Fibroblast of skin of left quadriceps (primary cell): Measurements from ENCODE around the gene RSRC1.
A peak's percentile ranks its signal among the peaks of the same experiment; 100 is the strongest.

Experiments used
- DNase-seq, 2 experiments: peaks; one replicate each; pipeline ENCODE4 v3.0.0-alpha.2; 2013; ENCODE audit warnings: low read depth in 2 of 2

RSRC1 gene

DNA sequence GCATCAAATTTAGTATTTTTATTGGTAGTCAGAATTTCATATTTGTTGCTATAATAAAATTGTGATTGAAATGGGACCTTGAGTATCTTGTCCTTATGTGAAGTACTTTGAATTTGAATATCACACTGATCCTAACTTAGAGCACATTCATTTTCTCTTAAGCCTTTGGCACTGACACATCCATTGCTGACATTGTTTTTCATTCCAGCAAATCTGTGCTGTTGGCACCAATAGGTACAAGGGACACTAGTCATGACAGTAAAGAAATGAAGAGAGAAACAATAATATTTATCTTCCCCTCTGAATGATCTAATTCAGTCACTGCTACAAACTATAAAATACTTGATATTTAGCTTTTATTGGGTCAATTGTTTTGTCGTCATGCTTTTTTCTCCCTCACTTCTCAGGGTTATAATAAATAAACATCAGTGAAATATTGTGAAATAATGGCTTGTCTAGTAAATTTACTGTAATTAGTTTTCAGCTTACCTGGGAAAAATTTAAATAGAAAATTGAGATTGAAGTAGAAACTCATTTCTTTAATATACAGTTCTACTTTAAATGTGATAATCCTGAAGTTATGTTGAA, 294.3 kb downstream of the RSRC1 start:
- no peak for DNase-seq

DNA sequence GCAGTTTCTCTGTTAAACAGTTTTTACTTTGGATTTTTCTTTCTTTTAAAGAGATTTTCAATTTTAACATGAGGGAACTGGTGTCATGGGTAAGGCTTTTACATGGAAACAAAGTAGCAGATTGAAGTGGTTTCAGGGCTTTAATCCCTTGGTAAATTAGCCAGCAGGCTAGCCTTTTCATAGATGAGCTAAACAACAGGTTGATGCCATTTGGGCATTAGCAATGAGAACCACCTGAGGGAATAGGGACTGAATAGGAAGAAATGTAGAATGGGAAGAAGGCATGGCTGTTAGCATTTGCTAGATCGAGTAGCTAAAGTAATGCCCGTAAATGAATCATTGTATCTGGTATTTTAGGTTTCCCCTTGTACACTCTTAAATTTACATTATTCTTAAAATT, 295.6 kb downstream of the RSRC1 start:
- no peak for DNase-seq

DNA sequence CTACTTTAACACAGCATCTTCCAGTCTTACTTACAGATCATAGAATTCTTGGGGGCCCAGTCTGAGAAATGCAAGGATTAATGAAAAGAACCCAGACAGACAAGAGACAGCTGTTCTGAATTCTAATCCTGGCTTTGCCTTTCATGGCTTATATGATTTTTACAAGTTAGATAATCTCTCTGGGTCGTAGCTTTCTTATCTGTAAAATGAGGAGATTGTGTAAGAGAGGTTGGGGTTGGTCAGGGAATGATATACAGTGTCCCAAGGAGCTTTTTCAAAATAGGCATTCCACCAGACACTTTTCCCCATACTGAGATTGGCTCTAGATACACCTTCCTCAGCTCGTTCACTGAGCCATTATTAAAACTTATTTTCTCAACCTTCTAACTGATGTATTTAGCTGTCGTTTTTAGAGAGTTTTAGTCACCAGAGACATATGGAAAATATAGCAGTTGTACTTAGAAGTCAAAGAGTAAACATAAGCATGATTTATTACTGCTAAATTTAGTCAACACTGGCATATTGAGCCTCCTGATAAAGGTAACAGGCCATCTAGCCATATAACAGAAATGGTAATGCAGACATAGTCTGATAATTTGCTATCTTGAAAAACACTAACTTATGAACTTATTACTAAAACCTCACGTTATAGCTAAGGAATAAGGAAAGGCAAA, 298.1 kb downstream of the RSRC1 start:
- no peak for DNase-seq

DNA sequence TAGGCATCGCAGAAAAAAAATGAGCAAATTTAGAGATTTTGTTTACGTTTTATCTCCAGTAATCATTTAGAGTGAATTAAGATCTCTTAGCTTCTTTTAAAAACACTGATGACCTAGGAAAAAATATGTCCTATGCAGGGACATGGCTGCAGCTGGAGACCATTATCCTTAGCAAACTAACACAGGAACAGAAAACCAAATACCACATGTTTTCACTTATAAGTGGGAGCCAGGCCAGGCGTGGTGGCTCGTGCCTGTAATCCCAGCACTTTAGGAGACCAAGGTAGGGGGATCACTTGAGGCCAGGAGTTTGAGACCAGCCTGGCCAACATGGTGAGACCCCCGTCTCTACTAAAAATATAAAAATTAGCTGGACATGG, 298.6 kb downstream of the RSRC1 start:
- DNase-seq: peak in 1 of 2 experiments; percentile 15

DNA sequence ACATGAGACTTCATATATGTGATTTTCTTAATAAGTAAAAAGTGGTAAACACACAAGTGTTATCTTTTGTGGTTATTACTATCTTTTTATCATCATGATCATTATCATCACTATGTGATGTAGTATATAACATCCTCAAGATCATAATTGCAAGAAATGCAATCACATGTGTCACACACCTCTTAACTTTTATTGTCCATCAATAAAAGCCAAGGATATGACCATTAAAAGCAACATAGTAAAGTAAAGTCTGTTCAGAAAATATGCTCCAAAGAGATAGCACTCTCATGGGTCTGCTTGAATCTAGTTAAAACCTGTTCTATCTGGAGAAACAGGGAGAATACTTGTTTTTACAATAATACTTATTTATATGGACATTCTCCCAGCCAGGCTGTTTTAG, 308.1 kb downstream of the RSRC1 start:
- no peak for DNase-seq

DNA sequence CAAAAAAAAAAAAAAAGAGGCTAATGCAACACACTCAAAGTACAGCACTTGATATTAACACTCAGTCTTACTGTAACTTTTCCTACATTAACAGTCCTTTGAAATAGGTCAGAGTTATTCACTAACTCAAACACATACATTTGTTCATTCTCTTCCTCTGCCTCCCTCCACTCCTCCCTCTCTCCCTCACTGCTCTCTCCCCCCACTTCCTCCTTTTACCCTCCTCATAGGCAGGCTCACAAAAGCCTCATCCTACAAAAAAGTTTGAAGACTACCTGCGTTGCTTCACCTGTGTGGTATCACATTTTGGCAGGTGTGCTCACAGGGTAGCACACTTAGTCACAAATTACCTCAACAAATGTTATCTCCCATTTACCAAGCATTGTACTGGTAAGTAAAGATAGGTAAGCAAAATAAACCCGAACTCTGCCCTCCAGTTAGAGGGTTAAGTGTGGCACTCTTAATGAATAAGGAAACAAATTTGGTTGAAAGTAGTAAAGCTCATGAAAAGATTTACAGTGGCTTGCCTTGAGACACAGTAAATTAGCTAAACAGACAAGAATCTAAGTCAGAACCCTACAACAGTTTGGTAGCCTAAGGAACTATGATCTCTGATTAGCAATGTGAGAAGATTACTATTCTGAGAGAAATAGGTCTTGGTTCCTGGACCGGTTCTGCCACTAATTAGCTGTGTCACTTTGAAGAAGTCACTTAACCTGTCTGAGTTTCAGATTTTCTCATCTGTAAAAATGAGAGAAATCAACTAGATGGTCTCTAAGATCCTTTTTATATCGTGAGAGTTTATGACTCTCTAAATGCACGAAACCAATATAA, 310.1 kb downstream of the RSRC1 start:
- no peak for DNase-seq

DNA sequence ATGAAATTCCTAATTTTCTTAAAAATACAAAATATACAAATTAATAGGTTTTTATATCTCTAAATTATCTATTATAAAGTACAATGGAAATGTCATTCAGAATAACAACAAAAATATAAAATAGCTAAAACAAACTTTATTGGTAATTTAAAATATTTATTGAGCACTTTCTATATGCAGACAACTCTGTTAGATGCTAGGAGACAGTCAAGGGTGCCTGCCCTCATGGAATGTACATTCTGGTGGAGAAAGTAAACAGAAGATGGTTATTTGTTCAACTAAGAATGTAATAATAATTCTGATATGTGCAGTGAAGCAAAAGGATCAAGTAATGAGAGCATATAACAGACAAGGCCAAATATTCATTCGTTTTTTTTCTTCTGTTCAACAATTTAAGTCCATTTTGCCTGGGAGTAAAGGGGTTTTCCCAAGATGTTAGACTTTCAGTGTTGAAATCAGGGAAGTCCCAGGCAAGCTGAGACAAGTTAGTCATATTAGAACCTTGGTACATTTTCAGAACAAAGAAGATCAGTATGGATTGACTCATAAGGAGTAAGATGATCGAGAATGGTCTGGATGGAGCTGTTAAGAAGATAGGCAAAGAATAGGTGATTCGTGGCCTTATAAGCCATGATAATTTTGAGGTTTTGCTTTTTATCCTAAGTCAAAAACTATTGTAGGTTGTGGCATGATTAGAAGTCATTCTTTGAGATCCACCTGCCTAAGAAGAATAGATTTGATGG, 310.9 kb downstream of the RSRC1 start:
- no peak for DNase-seq

DNA sequence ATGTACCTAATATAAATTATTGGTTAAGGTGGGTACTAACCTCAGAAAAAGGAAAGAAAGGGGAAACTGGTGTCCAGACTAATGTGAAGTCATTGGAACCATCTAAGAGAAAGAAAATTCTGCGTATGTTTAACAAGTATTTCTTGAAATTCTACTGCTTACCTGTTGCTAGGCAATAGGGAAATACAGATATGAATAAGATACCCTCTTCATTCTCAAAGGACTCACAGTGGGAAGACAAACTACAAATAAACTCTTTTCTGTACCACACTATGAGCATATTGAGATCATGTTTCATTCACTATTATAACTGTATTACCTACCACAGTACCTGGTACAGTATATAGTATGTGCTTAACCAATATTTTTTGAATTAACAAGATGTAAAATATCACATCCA, 320.6 kb downstream of the RSRC1 start:
- no peak for DNase-seq

DNA sequence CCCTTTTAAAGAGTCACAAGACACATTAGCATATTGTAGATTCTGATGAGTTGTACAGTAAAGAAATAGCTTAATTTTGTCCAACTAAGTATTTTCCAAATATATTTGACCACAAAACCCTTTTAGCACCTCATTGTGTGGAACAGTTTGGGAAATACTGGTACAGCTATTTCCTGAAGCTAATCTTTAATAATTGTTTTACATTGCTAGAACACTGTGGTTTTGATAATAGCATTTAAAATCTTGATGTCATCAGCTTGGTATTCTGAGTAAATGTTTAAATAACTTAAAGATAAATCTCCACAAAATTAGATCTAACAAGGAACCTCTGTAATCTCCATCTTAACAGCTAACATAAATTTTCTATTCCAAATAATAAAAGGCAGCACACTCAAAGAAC, 321.1 kb downstream of the RSRC1 start:
- peak in 1 of 2 experiments; percentile 24 for DNase-seq

DNA sequence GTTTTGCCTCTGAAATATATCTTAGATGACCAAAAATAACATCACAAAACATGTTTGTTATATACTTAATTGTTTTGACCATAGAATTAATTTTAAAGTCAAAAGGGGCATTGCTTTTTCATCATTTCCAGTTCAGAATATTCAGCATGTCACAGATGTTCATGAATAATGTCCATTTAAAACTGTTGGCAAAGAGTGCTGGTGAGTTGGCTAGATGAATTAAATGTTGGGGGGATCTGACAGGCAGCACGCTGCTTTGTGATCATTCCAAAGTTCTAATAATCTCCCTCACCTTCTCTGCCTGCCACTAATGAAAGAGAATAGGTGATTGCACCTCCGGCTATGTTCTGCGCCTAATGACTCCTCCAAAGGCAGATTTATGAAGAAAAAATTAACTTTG, 321.9 kb downstream of the RSRC1 start:
- no peak for DNase-seq

DNA sequence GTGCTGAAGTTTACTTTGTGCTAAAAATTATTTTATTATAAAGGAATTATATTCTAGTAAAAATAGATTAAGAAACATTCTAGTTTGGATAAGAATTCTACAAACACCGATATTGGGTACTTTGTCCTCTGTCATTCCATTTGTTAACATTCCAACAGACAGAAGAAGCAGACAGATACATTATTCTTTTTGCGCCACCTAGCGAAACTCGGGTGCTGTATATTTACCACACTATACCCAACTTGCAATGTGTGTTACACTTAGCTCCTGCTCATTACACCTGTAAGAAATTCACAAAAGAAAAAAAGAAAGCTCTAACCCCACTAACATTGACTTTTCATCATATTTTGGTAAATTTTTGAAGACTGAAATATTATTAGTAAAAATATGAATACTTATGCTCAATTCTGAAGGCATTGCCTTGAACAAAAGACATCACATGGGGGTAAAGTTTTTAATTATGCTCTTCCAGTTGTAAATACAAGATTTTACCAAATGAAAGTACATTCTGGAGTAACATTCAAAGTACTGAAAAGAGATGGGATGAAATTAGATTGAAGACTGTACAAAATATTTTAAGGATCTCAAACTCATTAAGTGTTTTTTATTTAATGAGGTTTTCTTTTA, 324.6 kb downstream of the RSRC1 start:
- DNase-seq: peak; percentile 47 to 53

DNA sequence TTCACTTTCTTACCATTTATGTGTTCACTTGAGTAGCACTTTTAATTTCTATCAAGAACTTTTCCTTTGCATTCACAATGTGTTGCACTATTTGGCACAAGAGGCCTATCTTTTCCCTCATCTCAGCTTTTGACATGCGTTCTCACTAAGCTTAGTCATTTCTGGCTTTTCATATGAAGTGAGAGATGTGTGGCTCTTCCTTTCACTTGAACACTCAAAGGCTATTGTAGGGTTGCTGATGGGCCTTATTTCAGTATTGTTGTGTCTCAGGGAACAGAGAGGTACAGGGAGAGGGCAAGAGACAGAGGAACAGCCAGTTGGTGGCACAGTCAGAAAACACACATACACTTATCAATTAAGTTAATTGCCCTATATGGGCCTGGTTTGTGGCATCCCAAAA, 333.7 kb downstream of the RSRC1 start:
- no peak for DNase-seq

DNA sequence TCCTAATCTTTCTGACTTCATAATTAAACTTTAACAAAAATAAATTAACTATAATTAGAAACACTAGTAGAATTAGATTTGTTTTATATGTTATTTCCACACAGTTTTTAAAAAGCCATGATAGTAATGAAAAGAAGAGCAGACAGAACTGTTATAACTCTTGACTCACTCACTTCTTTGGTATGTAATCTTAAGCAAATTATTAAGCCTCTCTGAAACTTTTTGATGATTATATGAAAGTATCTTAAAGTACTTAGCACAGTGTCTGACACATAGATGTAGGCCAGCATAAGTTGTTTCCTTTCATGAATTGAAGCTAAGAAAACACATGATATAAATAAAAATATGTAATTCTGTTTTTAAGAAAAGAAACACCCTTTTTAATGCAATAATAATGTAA, 337.5 kb downstream of the RSRC1 start:
- DNase-seq: no peak

DNA sequence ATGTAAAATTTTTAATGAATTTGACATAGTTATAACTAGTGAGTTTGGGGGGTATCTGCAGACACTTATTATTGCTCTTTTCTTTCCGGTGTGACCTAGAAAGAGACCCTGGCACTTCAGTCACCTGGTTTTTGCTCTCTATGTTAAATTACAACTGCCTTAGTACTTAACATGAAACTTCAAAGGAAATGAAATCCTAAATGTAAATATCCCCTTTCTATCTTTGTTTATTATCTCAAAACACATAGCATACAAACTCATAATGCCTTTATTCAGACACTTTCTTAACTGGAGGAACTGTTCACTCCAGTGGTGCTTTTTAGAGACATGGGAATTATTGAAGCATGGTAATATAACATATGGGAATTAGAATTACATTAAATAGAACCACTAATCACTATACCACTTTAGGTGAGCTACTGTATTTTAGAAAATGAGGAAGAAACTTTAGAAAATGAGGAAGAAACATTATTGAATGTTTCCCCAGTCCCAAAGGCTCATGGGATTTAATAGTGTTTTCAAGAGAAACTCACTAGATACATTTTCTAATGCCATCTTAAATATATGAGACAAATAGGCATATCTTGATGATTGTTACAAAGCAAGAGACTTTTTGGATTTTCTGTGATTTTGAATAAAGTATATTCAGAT, 341.6 kb downstream of the RSRC1 start:
- DNase-seq: no peak

DNA sequence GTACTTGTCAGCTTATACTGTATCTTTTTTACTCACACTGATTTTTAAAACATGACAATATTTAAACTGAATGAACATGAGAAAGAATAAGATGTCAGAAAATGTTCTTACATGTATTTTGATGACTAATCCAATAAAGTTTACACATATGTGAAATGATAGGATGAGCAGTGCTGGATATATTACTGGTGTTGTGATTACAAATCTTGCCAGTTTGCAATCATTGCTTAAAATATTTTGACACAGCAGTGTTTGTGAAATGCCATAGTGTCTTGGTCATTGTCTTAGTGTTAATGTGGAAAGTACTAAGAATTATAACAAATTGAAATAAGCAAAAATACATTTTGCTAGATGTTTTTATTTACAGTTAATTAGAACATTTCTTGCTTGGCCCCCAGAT, 342.4 kb downstream of the RSRC1 start:
- DNase-seq: no peak

DNA sequence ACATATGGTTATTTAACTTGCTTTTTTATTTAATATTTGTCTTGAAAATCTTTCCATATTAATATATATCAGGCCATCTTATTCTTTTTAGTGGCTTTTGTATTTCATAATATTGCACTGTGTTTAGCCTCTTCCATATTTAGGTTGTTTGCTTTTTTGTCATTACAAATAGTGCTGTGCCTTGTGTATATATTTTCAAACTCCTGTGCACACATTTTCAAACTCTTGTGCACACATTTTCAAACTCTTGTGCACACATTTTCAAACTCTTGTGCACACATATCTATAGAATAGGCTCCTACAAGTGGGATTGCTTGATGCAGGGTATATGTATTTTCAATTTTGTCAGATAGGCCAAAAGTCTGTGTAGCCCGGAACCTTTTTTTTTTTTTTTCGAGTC, 343.1 kb downstream of the RSRC1 start:
- DNase-seq: no peak

DNA sequence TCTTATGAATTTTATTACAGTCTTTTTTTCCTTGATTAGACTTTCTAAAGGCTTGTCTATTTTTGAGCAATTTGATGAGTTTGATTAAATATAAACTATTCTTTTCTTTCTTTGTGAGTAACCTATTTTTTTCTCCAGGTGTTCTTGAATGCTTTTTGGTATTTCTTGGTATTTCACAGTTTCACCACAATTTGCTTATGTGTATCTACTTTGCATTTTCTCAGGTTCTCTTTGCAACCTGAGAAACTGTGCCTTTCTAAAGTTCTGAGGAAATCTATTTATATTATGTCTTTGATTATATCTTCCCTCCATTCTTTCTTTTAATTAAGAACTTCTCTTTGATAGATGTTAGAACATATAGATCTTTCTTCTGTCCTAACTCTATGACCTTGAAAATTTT, 344.0 kb downstream of the RSRC1 start:
- no peak for DNase-seq

DNA sequence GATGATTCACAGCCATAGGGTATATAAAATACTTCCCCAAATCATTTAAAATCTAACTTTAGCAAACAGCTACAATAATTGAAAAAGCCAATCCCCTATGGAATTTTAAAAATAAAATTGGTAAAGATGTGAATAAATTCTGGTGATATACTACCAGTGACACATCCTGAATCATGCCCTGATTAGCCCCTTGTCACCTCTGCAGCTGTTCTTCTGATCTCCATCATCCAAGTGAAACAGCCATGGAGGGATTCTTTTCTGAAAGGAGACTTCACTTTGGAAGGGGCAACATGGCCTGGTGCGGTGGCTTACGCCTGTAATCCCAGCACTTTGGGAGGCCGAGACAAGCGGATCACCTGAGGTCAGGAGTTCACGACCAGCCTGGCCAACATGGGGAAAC, 345.5 kb downstream of the RSRC1 start:
- DNase-seq: no peak

DNA sequence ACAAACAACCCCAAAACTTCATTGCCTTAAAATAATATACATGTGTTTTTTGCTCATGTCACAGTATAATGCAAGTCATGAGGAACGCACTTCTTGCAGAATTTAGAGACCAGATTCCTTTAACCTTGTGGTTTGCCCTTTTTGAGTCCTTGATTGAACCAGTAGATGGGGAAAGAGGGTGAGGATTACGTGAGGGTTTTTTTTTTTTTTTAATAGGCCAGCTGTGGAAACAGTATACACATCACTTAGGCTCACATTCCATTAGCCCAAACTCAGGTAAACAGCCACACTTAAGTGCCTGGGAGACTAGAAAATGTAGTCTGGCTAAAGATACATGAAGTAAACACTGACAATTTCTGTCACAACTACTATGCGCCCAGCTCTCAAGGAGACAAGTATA, 346.2 kb downstream of the RSRC1 start:
- no peak for DNase-seq

DNA sequence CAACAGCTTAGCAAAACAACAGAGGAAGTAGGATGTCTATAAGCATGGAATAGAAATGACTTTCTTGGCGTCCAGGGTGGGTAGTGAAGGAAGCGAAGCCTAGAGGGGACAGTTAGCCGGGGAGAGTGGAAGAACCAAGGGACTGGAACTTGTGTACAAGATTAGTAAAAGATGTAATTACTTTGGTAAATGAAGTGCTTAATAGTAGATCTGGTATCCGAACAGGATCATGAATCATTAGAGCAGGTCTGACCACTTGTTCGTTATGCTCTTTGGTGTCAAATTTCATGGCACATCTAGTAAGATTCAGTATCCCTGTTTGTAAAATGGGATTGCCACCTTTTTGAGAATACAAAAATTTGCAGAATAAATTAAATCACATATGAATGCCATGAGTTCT, 348.6 kb downstream of the RSRC1 start:
- DNase-seq: no peak

DNA sequence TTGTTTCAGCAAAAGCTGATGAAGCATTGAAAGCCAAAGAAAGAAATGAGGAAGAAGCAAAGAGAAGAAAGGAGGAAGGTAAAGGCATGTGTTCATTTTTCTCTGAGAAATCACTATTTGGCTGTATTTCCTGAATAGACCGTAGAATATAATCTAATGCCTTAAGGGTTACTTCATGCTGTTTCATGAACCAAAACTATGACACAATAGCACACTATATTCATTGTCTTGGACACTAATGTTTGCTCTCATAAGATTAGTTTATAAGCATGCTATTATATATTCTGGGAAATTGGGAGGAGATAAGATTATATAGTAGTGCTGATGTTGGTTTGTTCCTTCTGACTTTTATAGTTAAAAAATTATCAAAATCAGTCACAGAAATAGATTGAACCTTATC, 351.0 kb downstream of the RSRC1 start:
- DNase-seq: no peak
